Neural progenitor cell (in vitro differentiated cells): Measurements from ENCODE around the gene MYH7. TPM values are rescaled to one million over a fixed set of nuclear protein-coding genes. Genes with fewer than 3 reads are reported as not detected.

Experiments
- DNase-seq: peaks from one replicate; pipeline ENCODE4 v3.0.0-alpha.2; 2016; ENCODE audit warnings: low spot score
- H2AFZ ChIP-seq: fragments of 200-600 bp; sonication (generic); replicated peaks from 2 replicates; pipeline ENCODE4 v1.6.1; 2016; ENCODE audit warnings: antibody characterized with exemption
- H3F3A ChIP-seq: fragments of 200-600 bp; sonication (generic); 2 replicates; pipeline ENCODE4 v1.6.1; 2016; ENCODE audit warnings: antibody characterized with exemption, low read depth
- H3K27ac ChIP-seq: fragments of 200-600 bp; sonication (generic); 2 replicates; pipeline ENCODE4 v1.5.1; 2016; ENCODE audit warnings: mild to moderate bottlenecking
- H3K27me3 ChIP-seq: fragments of 200-600 bp; sonication (generic); 2 replicates; pipeline ENCODE4 v1.6.1; 2016; ENCODE audit warnings: mild to moderate bottlenecking, moderate library complexity
- H3K36me3 ChIP-seq: fragments of 200-600 bp; sonication (generic); 2 replicates; pipeline ENCODE4 v1.5.1; 2016
- H3K4me1 ChIP-seq: fragments of 200-600 bp; sonication (generic); 2 replicates; pipeline ENCODE4 v1.6.1; 2016; ENCODE audit warnings: mixed run types
- H3K4me2 ChIP-seq: fragments of 200-600 bp; sonication (generic); 2 replicates; pipeline ENCODE4 v1.6.1; 2016
- H3K4me3 ChIP-seq: fragments of 200-600 bp; sonication (generic); 2 replicates; pipeline ENCODE4 v1.5.1; 2016
- H3K79me2 ChIP-seq: fragments of 200-600 bp; sonication (generic); 2 replicates; pipeline ENCODE4 v1.6.1; 2016; ENCODE audit warnings: low read depth
- H3K9ac ChIP-seq: fragments of 200-600 bp; sonication (generic); 2 replicates; pipeline ENCODE4 v1.6.1; 2016
- H3K9me3 ChIP-seq: fragments of 200-600 bp; sonication (generic); 2 replicates; pipeline ENCODE4 v1.5.1; 2016; ENCODE audit warnings: low read depth
- H4K20me1 ChIP-seq: fragments of 200-600 bp; sonication (generic); 2 replicates; pipeline ENCODE4 v1.6.1; 2016; ENCODE audit warnings: low read depth
- H3K27ac Mint-ChIP-seq: 3 replicates; pipeline ENCODE4 v1.8.0; 2021; ENCODE audit warnings: mixed read lengths
- H3K27me3 Mint-ChIP-seq: 2 replicates; pipeline ENCODE4 v1.8.0; 2022; ENCODE audit warnings: low read depth, mild to moderate bottlenecking, inconsistent platforms, moderate library complexity, mixed read lengths; ENCODE audit not compliant: insufficient read depth
- H3K36me3 Mint-ChIP-seq: 3 replicates; pipeline ENCODE4 v1.8.0; 2021; ENCODE audit warnings: mixed read lengths
- H3K4me1 Mint-ChIP-seq: 3 replicates; pipeline ENCODE4 v1.8.0; 2021; ENCODE audit warnings: mixed read lengths
- H3K4me3 Mint-ChIP-seq: 3 replicates; pipeline ENCODE4 v1.8.0; 2021; ENCODE audit warnings: mild to moderate bottlenecking, moderate library complexity, mixed read lengths
- H3K9me3 Mint-ChIP-seq: 3 replicates; pipeline ENCODE4 v1.8.0; 2020; ENCODE audit warnings: mixed read lengths
- EZH2 ChIP-seq: fragments of 200-600 bp; sonication (generic); IDR thresholded peaks from 2 replicates; pipeline ENCODE4 v1.6.1; 2017; ENCODE audit warnings: antibody characterized with exemption, mild to moderate bottlenecking, moderate library complexity
- EZH2phosphoT487 ChIP-seq: fragments of 200-600 bp; sonication (generic); IDR thresholded peaks from 2 replicates; pipeline ENCODE4 v1.6.1; 2017; ENCODE audit warnings: antibody characterized with exemption
- total RNA-seq: library from RNA; depleted of rRNA; stranded (reverse); fragments of >200 nt; gene quantifications from 2 replicates; pipeline ENCODE4 v1.2.3, GENCODE V29; 2015; ENCODE audit warnings: low replicate concordance
- TF ChIP-seq, protein P1 (sequence below): fragments of 200-600 bp; sonication (generic); IDR thresholded peaks from 2 replicates; pipeline ENCODE4 v1.5.1; 2017; ENCODE audit warnings: antibody characterized with exemption, mild to moderate bottlenecking

The MYH7 gene
- total RNA-seq, 1 donor from 2014 or later: not detected

DNA sequence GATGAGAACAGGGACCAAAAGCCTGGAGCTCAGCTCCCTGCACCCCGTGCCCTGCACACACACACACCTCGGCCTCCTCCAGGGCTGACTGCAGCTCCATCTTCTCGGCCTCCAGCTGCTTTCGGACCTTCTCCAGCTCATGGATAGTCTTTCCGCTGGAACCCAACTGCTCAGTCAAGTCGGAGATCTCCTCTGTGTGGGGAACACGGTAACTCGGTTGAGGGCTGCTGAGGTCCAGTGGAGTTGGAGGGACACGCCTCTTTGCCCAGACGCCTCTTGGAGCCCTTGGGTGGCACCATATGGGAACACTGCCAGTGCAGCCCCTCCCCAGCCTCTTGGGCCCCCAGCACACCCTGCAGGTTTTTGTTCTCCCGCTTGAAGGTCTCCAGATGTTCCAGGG is 18.7 kb downstream of the MYH7 start:
- Histone ChIP-seq H3K27ac (no peak overlapping the region), H2AFZ (no peak overlapping the region), H3F3A (no peaks in the 10 kb centered on the region), H3K4me3 (no peak overlapping the region), H3K36me3 (no peaks in the 10 kb centered on the region), H3K27me3 (no peaks in the 10 kb centered on the region), H3K9me3 (no peaks in the 10 kb centered on the region), H3K79me2 (no peaks in the 10 kb centered on the region), H3K9ac (no peak overlapping the region), H4K20me1 (no peaks in the 10 kb centered on the region), H3K4me1 (no peaks in the 10 kb centered on the region), H3K4me2 (no peak overlapping the region)
- Mint-ChIP-seq H3K9me3 (no peaks in the 10 kb centered on the region), H3K36me3 (no peaks in the 10 kb centered on the region), H3K27me3 (peaks cover 6% of the 10 kb centered on the region), H3K4me3 (no peak overlapping the region), H3K27ac (no peak overlapping the region), H3K4me1 (peaks cover 14% of the 10 kb centered on the region)
- DNase-seq: no peak
- TF ChIP-seq EZH2phosphoT487 (no peak), EZH2 (no peak)
- TF ChIP-seq, protein P1, sequence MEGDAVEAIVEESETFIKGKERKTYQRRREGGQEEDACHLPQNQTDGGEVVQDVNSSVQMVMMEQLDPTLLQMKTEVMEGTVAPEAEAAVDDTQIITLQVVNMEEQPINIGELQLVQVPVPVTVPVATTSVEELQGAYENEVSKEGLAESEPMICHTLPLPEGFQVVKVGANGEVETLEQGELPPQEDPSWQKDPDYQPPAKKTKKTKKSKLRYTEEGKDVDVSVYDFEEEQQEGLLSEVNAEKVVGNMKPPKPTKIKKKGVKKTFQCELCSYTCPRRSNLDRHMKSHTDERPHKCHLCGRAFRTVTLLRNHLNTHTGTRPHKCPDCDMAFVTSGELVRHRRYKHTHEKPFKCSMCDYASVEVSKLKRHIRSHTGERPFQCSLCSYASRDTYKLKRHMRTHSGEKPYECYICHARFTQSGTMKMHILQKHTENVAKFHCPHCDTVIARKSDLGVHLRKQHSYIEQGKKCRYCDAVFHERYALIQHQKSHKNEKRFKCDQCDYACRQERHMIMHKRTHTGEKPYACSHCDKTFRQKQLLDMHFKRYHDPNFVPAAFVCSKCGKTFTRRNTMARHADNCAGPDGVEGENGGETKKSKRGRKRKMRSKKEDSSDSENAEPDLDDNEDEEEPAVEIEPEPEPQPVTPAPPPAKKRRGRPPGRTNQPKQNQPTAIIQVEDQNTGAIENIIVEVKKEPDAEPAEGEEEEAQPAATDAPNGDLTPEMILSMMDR: no peak

DNA sequence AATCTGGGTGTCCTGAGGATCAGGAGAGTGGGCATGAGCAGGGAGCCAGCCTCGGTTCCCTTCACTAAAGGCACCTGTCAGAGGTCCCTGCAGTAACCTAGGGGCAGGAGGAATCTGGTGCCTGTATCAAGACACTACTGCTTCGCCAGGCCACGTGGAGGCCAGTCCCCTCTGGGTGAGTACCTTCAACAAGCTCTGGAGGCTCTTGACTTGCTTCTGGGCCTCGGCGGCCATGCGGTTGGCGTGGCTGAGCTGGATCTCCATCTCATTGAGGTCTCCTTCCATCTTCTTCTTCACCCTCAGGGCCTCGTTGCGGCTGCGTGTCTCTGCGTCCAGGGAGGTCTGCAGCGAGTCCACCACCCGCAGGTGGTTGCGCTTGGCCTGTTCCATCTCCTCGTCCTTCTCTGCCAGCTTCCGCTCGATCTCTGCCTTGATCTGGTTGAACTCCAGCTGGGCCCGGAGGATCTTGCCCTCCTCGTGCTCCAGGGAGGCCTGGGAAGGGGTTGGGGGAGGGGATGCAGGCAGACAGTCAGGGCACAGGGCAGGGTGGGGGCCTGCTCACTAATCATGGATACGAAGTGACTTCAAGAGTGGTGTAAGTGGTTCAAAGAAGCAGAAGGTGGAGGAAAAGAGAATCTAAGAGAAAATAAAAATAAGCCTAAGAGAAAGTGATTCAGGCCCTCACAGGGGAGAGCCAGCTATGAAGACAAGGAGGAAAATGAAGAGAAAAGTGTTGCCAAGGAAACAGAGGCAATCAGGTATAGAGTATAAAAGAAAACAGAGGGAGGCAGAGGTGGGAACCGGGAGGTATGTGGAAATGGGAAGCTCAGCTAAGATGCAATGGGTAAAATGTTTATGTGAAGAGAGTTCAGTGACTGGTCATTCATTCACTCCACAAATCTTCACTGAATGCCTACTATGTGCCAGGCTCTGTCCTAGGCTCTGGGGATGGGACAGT is 19.4 kb downstream of the MYH7 start:
- Histone ChIP-seq H3K4me3 (no peak overlapping the region), H3K27ac (no peak overlapping the region)
- no peak for DNase-seq

DNA sequence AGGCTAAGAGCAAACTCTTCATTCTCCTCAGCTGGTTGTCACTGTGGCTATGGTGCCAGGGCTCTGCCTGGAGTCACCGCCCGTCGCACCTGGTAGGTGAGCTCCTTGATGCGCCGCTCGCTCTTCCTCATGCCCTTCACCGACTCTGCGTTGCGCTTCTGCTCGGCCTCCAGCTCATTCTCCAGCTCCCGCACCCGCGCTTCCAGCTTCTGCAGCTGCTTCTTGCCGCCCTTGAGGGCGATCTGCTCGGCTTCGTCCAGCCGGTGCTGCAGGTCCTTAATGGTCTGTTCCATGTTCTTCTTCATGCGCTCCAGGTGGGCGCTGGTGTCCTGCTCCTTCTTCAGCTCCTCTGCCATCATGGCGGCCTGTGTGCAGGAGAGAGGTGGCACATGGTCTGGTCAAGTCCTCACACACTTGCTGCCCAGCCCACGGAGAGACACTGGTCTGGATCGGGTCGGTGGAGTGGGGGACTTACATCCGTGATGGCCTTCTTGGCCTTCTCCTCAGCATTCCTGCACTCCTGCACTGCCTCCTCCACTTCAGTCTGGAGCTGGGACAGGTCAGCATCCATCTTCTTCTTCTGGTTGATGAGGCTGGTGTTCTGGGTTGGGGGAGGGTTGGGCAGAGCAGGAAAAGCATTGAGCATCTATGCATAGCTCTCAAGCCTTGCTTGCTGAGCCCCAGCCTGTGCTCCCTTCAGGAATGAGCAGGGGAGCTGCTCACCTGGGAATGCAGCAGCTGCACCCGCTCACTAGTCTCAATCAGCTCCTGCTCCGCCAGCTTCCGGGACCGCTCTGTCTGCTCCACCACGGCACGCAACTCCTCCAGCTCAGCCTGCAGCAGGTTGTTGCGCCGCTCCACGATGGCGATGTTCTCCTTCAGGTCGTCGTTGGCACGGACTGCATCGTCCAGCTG is 20.3 kb downstream of the MYH7 start:
- Mint-ChIP-seq H3K9me3 (no peaks in the 10 kb centered on the region), H3K36me3 (no peaks in the 10 kb centered on the region), H3K4me1 (peaks cover 15% of the 10 kb centered on the region), H3K4me3 (no peak overlapping the region), H3K27ac (no peak overlapping the region), H3K27me3 (peaks cover 6% of the 10 kb centered on the region)
- Histone ChIP-seq H2AFZ (no peak overlapping the region), H3K4me1 (no peaks in the 10 kb centered on the region), H3K9me3 (no peaks in the 10 kb centered on the region), H3F3A (no peaks in the 10 kb centered on the region), H3K4me2 (no peak overlapping the region), H3K27ac (no peak overlapping the region), H3K9ac (no peak overlapping the region), H3K4me3 (no peak overlapping the region), H3K36me3 (no peaks in the 10 kb centered on the region), H3K27me3 (no peaks in the 10 kb centered on the region), H3K79me2 (no peaks in the 10 kb centered on the region), H4K20me1 (no peaks in the 10 kb centered on the region)
- no peak for TF ChIP-seq EZH2phosphoT487
- TF ChIP-seq, protein P1: no peak
- no peak for TF ChIP-seq EZH2
- no peak for DNase-seq

More for the DNA sequence above, 19.4 kb downstream of the MYH7 start:
- no peaks in the 10 kb centered on the region for H3K9me3 ChIP-seq
- TF ChIP-seq EZH2: no peak
- no peak for TF ChIP-seq EZH2phosphoT487
- TF ChIP-seq, protein P1: no peak
- H3K4me1 ChIP-seq: no peaks in the 10 kb centered on the region
- H2AFZ ChIP-seq: no peak overlapping the region
- Mint-ChIP-seq H3K9me3 (no peaks in the 10 kb centered on the region), H3K27me3 (peaks cover 6% of the 10 kb centered on the region), H3K36me3 (no peaks in the 10 kb centered on the region), H3K27ac (peak overlapping the region; percentile 2), H3K4me3 (no peak overlapping the region), H3K4me1 (peaks cover 15% of the 10 kb centered on the region)
- H3K9ac ChIP-seq: no peak overlapping the region
- no peaks in the 10 kb centered on the region for H3K36me3 ChIP-seq
- H3K4me2 ChIP-seq: no peak overlapping the region
- no peaks in the 10 kb centered on the region for H4K20me1 ChIP-seq
- H3K79me2 ChIP-seq: no peaks in the 10 kb centered on the region
- no peaks in the 10 kb centered on the region for H3F3A ChIP-seq
- no peaks in the 10 kb centered on the region for H3K27me3 ChIP-seq
